ENCODE results near the gene ZNF197.
"Not testable (repeated sequence)": the region's sequence is repeated elsewhere in the genome, so short reads cannot be mapped to it uniquely, and the experiment has no call there.

ZNF197 gene

GRCh38 chr3:44624749-44625480 is at the start of gene ZNF197:
ZNF197 (plus strand) TSS chr3:44625036; CDS start chr3:44629155, 4,119 bp downstream.
- H3K27ac ChIP-seq, result 0 out of 2 replicates have a peak within 1 kb of the TSS, but pooled peaks have one; percentile 37
- TF ChIP-seq, protein P1, sequence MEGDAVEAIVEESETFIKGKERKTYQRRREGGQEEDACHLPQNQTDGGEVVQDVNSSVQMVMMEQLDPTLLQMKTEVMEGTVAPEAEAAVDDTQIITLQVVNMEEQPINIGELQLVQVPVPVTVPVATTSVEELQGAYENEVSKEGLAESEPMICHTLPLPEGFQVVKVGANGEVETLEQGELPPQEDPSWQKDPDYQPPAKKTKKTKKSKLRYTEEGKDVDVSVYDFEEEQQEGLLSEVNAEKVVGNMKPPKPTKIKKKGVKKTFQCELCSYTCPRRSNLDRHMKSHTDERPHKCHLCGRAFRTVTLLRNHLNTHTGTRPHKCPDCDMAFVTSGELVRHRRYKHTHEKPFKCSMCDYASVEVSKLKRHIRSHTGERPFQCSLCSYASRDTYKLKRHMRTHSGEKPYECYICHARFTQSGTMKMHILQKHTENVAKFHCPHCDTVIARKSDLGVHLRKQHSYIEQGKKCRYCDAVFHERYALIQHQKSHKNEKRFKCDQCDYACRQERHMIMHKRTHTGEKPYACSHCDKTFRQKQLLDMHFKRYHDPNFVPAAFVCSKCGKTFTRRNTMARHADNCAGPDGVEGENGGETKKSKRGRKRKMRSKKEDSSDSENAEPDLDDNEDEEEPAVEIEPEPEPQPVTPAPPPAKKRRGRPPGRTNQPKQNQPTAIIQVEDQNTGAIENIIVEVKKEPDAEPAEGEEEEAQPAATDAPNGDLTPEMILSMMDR (IDR thresholded peaks at IDR 0.05), result no peak
- no peak for TF ChIP-seq ZFX (IDR thresholded peaks at IDR 0.05; ENCODE audit: borderline replicate concordance)

DNA sequence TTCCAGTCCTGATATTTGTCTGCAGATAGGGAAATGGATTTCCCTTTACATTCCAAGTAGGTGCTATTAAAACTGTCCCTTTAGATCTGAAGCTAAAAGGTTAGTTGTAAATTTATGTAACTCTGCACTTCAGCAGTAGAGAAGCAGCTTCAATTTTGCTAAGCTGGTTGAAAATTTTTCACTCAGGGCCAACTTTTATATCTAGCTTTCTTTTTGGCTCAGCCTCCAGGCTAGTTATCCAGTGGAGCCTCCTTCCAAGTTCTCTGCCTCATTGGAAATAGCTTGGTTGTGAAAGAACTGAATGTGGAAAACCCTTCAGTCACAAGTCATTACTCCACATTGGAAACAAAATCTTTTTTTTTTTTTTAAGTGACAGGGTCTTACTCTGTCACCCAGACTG is 48.2 kb upstream of the ZNF197 start:
- no peak overlapping the region for H3K27ac ChIP-seq
- TF ChIP-seq ZFX (IDR thresholded peaks at IDR 0.05; ENCODE audit: borderline replicate concordance), result no peak

DNA sequence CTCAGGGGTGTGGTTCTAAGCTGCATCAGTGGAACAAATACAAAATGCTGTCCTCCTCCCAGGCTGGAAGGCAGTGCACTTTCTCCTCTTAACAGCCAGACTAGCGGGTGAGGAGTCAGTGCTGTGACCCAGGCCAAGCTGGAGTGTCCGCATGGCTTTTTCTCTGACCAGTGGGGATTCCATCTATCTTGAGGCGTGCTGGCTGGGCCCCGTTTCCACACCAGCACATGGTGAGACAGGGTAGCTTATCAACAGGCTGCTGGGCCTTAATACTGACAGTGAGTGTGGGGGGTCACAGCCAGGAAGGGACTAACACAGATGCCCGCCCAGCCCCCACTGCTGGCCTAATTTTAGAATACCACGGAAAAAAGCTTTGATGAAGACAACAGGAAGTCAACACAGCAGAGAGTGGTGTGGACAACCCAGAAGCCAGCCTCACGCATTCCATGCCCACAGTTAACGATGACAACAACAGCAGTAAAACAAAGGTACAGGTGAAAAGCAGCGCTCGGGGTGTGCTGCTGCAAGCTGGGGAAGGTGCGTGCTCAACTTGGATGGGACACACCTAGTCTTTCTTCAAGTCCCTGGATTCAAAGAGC is 47.4 kb upstream of the ZNF197 start:
- H3K27ac ChIP-seq, result not testable (repeated sequence)

GRCh38 chr3:44578316-44578715 is 46.5 kb upstream of the ZNF197 start:
- not testable (repeated sequence) for H3K27ac ChIP-seq

- not testable (repeated sequence) for H3K27ac ChIP-seq
These were observed 45.8 kb upstream of the ZNF197 start for GRCh38 chr3:44578924-44579515.

DNA sequence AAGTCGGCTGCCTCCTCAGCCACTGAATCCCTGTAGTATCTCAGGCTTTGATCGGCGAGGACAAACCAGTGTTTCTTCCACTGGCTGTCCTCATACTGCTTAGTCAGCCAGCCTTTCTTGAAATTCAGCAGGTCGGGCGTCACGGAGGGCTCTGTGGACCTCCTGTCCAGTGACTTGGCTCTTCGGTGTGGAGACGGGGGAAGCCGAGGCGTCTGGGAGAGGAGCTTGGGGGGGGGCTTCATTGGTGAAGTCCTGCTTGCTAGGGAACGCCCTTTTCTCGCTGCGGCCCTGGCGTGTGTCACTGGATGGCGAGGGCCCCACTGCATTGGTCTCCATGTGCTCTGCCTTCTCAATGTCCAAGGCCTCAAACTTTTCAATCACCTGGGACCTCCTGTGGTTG is 45.1 kb upstream of the ZNF197 start:
- not testable (repeated sequence) for H3K27ac ChIP-seq

DNA sequence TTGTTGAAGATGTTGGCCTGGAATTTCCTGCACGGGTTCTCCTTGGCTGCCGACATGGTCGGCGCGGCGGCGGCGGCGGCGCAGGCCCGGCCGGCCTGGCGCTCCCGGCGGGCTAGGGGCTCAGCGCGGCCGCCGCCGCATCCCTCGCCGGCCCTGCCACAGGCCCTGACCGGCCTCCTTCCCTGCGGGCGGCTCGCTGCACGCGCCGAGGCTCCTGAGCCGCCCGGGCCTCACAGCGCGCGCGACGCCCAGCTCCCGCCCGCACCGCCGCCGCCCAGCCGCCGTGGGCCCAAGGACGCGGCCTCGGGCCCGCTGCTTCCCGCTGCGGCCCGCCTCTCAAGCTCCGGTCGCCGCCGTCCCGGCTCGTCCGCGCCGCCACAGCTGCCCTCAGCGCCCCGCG is 43.9 kb upstream of the ZNF197 start:
- H3K27ac ChIP-seq, result not testable (repeated sequence)

- no peak within 1 kb of the TSS for H3K27ac ChIP-seq
- TF ChIP-seq ZFX (IDR thresholded peaks at IDR 0.05; ENCODE audit: borderline replicate concordance), result no peak
- TF ChIP-seq, protein P1 (IDR thresholded peaks at IDR 0.05), result no peak
These were observed 40.0 kb upstream of the ZNF197 start, which contains the start of gene ZNF660 for GRCh38 chr3:44584646-44585501. ZNF660 (plus strand) TSS chr3:44584964; CDS start chr3:44594194, 9,230 bp downstream.

DNA sequence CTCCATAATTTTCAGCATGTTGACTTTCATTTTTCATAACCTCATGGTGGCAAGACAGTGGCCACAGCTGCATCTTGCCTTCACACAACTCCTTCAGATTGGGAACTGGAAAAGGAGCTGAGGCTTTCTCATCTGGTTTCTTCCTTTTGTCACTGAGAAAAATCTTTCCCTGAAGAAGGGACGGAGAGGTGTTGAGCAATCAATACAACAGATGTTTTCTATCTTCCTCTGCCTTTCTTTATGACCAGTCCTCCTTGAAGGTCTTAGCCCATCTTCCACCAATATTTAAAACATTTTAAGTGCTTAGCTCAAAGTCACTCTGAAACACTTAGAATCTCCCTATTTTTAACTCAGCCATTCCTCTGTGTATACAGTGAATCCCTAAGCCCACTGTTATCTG is 28.2 kb upstream of the ZNF197 start:
- no peak overlapping the region for H3K27ac ChIP-seq
- TF ChIP-seq, protein P1 (IDR thresholded peaks at IDR 0.05), result no peak
- TF ChIP-seq ZFX (IDR thresholded peaks at IDR 0.05; ENCODE audit: borderline replicate concordance), result no peak

- no peak overlapping the region for H3K27ac ChIP-seq
- TF ChIP-seq ZFX (IDR thresholded peaks at IDR 0.05; ENCODE audit: borderline replicate concordance), result no peak
- TF ChIP-seq, protein P1 (IDR thresholded peaks at IDR 0.05), result no peak
These were observed 23.1 kb upstream of the ZNF197 start for GRCh38 chr3:44601749-44602148.
